Body of pancreas (tissue), 4 donors: ENCODE measurements around the gene FASTK.

ENCODE experiments used
- POLR2A ChIP-seq, 3 donors: fragments of 450-650 bp; IDR thresholded peaks; one replicate each; pipeline ENCODE4 v1.6.1; 2016; ENCODE audit warnings: antibody characterized with exemption in 3 of 3, mild to moderate bottlenecking in 2 of 3
- TF ChIP-seq, protein P1 (sequence below), 7 experiments: fragments of 450-650 bp in 4 of 7; fragments of 200-600 bp in 3 of 7; sonication (generic) in 3 of 7; IDR thresholded peaks; one replicate each; pipeline ENCODE4 v1.5.1; 2016 to 2019; ENCODE audit warnings: antibody characterized with exemption in 7 of 7

DNA sequence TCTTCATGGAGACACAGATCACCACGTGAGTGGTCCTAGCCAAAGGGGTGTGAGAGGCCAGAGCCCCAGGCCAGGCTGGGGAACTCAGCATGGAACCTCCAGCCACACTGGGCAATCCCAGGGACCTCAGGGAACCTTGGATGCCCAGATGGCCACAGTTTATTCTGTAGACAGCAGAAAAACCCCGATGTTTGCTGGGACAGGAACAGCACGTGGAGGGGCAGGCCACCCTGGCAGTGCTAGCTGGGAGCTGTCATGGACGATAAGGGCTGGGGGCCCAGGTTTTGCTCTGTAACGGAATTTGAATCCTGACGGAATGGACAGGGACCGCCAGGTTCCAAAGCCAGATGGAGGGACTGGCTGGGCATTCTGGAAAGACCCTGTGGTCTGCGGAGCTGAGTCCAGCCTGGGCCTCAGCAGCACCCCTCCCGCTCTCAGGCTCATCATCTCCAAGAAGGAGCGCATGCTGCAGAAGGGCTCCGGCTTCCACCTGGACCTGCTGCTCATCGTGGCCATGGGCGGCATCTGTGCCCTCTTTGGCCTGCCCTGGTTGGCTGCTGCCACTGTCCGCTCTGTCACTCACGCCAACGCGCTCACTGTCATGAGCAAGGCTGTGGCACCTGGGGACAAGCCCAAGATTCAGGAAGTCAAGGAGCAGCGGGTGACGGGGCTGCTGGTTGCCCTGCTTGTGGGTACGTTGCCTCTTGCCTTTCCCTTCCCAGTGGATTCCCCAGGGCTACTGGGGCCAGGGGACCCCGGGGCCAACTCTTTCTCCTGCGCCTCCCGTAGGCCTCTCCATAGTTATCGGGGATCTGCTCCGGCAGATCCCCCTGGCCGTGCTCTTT, 5.6 kb downstream of the FASTK start:
- TF ChIP-seq, protein P1, sequence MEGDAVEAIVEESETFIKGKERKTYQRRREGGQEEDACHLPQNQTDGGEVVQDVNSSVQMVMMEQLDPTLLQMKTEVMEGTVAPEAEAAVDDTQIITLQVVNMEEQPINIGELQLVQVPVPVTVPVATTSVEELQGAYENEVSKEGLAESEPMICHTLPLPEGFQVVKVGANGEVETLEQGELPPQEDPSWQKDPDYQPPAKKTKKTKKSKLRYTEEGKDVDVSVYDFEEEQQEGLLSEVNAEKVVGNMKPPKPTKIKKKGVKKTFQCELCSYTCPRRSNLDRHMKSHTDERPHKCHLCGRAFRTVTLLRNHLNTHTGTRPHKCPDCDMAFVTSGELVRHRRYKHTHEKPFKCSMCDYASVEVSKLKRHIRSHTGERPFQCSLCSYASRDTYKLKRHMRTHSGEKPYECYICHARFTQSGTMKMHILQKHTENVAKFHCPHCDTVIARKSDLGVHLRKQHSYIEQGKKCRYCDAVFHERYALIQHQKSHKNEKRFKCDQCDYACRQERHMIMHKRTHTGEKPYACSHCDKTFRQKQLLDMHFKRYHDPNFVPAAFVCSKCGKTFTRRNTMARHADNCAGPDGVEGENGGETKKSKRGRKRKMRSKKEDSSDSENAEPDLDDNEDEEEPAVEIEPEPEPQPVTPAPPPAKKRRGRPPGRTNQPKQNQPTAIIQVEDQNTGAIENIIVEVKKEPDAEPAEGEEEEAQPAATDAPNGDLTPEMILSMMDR (IDR thresholded peaks at IDR 0.05): no peak
- TF ChIP-seq POLR2A (IDR thresholded peaks at IDR 0.05): no peak
